Fibroblast of peridontal ligament (primary cell): ENCODE measurements around the gene DDX1.

Experiments
- DNase-seq: peaks from one replicate; pipeline ENCODE4 v3.0.0-alpha.2; 2010; ENCODE audit errors: extremely low read depth

The DDX1 gene

GRCh38 chr2:15562354-15563031 lies 29.2 kb upstream of the DDX1 start:
- DNase-seq = no peak

GRCh38 chr2:15563227-15564100 lies 28.2 kb upstream of the DDX1 start:
- no peak for DNase-seq

- DNase-seq = no peak
Observed at GRCh38 chr2:15565392-15565791, 26.3 kb upstream of the DDX1 start.

GRCh38 chr2:15565994-15566671 lies 25.5 kb upstream of the DDX1 start:
- no peak for DNase-seq

DNA sequence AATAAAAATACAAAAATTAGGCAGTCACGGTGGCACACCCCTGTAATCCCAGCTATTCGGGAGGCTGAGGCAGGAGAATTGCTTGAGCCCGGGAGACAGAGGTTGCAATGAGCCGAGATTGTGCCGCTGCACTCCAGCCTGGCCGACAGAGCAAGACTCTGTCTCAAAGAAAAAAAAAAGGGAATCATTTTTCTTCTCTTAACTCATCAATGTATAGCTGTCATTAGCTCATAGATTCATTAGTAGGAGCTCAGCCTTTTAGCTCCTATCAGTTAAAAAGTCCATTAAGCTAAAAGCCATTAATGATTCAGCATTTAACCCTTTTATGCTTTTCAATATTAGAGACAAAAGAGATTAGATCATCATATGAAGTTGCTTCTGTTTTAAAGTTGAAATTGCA lies 24.8 kb upstream of the DDX1 start:
- no peak for DNase-seq

DNA sequence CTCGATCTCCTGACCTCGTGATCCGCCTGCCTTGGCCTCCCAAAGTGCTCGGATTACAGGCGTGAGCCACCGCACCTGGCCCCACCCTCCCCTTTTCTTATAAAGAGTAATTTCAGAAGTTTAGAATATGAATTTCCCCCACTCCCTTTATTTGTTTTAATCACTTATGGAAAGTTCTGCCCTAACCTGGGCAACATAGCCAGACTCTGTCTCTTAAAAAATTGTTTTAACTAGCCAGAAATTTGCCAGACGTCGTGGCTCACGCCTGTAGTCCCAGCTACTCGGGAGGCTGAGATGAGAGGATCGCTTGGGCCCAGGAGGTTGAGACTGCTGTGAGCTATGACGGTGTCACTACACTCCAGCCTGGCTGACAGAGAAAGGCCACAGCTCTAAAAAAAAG lies 22.8 kb upstream of the DDX1 start:
- DNase-seq = no peak

DNA sequence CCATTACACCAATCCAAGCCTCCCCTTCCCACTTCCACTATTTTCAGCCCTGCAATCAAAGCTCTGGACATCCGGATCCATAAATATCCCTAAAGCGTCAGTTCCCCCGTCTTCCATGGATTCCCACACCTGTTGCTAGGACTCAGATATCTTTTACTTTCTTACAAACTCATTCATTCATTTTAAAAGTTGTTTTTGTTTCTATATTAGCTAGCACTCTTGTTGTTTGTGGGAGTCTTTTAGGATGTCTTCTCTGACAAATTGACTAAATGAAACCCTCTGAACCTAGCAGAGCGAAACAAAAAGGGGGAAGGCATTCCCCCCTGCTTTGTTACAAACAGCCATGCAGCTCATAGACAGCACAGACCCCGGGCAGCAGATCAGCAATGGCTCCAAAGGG lies 21.6 kb upstream of the DDX1 start:
- no peak for DNase-seq

DNA sequence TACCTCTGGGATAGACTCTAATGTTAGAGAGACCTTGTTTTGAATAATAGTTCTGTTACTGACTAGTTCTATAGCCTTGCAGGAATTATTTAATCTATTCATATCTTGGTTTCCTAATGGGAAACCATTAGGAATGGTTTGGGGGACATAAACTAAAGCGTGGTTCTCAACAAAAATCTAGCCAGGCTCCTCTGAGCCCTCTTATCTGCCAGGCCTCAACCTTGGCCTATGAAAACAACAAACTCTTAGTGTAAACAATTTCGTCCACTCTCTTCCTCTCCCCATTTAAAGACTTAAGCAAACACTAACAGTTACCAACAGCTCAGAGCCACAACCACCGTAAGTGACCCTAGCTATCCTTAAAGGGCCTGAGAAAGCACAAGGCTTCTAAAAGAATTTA lies 19.9 kb upstream of the DDX1 start:
- no peak for DNase-seq

GRCh38 chr2:15577071-15577735 lies 14.5 kb upstream of the DDX1 start:
- peak; percentile 87 for DNase-seq

DNA sequence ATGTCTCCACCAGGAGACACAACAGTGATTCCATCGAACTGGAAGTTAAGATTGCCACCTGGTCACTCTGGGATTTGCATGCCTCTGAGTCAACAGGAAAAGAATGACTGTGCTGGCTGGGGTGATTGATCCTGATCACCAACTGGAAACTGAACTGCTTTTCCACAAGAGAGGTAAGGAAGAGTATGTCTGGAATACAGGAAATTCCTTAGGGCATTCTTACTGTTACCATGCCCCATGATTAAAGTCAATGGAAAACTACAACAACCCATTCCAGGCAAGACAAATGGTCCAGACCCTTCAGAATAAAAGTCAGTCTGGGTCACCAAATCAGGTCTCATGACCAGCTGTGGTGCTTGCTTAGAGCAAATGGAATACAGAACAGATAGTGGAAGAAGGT lies 12.0 kb upstream of the DDX1 start:
- no peak for DNase-seq

- DNase-seq = no peak
Observed at GRCh38 chr2:15580451-15580850, 11.2 kb upstream of the DDX1 start.

DNA sequence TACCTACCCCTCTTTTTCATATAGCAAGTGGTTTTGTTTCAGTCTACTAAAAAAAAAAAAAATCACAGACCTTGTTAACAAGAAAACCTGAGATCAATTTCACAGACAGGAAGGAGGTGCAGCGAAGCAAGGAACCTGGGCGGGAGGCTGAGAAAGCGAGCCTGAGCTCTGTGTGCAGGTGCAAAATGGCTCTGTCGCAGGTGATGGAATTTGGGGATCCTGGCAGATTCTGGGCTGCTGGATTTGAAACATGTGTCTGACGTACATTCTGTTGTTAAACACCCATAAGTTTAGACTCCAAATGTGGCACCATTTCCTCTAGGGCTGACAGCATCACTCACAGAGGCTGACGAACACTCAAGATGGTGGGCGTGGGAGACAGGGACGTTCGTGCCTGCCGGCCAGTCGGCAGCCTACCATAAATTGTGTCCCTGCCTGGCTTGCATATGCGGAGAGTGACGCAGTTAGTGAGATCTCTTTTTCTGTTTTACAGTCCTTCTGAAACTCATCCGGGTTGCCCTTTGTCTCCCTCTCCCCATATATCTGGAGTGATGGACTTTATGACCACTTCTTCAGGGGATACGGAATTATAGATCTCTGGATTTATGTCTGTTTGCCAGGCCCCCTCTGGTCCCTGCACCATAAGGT lies 8.8 kb upstream of the DDX1 start:
- DNase-seq = no peak

GRCh38 chr2:15583826-15584225 lies 7.8 kb upstream of the DDX1 start:
- no peak for DNase-seq

DNA sequence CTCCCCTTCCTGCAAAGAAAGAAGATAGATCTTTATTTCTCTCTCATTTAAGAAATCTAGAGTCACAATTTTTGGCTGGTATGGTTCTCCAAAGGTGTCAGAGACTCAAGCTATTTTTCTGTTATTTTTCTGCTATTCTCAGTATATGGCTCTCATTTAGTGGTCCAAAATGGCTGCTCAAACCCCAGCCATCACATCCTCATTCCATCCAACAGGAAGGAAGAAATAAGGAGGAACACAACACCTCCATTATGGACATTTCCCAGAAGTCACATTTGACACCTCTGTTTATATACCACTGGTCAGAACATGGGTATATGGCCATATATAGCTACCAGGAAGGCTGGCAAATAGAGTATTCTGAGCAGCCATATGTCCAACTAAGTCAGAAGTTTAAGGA lies 7.4 kb upstream of the DDX1 start:
- DNase-seq = no peak

DNA sequence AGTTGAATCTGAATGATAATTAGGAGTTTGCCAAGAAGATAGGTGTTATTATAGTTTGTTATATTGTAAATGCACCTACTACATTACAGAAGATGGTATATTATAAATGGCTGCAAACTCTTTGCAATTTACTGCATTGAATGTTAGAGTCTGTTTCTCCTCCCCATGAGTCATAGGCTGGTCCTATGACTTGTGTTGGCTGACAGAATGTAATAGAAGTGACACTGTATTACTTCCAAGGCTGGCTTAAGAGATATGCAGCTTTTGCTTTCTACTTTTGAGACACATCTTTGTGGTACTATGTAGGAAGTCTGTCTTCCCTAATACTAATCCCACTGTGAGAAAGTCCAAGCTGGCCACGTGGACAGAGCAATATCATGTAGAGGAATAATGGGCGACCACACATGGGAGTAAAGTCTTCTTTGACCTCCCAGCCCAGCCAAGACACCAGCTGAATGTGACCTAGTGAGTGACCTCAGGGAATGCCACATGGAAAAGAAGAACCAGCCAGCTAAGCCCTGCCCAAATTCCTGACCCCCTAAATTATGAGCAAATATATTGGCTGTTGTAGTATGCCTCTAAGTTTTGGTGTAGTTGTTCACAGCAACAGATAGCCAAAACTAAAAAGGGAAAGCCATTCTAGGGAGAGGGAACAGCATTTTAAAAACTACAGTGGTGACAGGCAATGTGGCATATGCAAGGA lies 6.8 kb upstream of the DDX1 start:
- peak; percentile 26 for DNase-seq

- DNase-seq = peak; percentile 66
Observed at GRCh38 chr2:15588329-15588919, 3.2 kb upstream of the DDX1 start.

DNA sequence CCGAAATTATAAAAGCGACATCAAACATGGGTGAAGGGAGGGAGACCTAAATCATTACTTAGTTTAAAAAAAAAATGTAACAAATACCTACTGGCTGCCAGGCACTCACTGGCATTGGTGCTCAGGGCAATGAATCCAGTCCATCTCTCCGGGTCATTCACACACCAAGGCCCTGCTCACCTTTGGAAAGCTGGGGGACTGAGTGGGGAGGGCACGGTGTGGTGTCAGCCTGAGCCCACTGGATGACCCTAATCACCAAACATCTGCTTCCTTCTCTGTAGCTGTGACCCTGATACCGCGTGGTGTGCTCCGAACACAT lies 336 bp upstream of the DDX1 start:
- no peak for DNase-seq

GRCh38 chr2:15593327-15593705 lies 1.6 kb downstream of the DDX1 start:
- DNase-seq = no peak

- DNase-seq = no peak
Observed at GRCh38 chr2:15594291-15595256, 2.9 kb downstream of the DDX1 start.
